ENCODE results near the gene HSD17B14. TPM values are rescaled to one million over a fixed set of nuclear protein-coding genes. Genes with fewer than 3 reads are reported as not detected.

Gene HSD17B14
- total and polyA plus RNA-seq, 9 of the 15 experiments (the other 6 are each of a cell fraction or from before 2014, with no cell fraction given): 0.16 TPM; not detected in 8

- TF ChIP-seq CHAMP1 (IDR thresholded peaks at IDR 0.05) (no peak), ATF3 (IDR thresholded peaks at IDR 0.05) (no peak), ATF3 (CRISPR knock-in tag; conservative IDR thresholded peaks at IDR 0.05) (no peak), USF2 (CRISPR knock-in tag; IDR thresholded peaks at IDR 0.05) (peak; percentile 61), ZNF79 (CRISPR knock-in tag; IDR thresholded peaks at IDR 0.05; ENCODE audit: low read depth) (no peak), ZNF583 (CRISPR knock-in tag; IDR thresholded peaks at IDR 0.05) (no peak), PKNOX1 (IDR thresholded peaks at IDR 0.05) (peak; percentile 77), ZNF316 (IDR thresholded peaks at IDR 0.05) (no peak), PCBP2 (IDR thresholded peaks at IDR 0.05; ENCODE audit: low read depth, low read length, poor library complexity, severe bottlenecking) (no peak), SMAD4 (CRISPR knock-in tag; conservative IDR thresholded peaks at IDR 0.05) (no peak), HDAC6 (IDR thresholded peaks at IDR 0.05; ENCODE audit: low read depth, low read length) (no peak), CEBPG (CRISPR knock-in tag; IDR thresholded peaks at IDR 0.05) (no peak), CEBPG (tag; conservative IDR thresholded peaks at IDR 0.05 in 1 of 2, IDR thresholded peaks at IDR 0.05 in 1 of 2) (no peak), BRF1 (IDR thresholded peaks at IDR 0.05; ENCODE audit: borderline replicate concordance, extremely low read depth, insufficient read length) (no peak), USF1 (CRISPR knock-in tag; IDR thresholded peaks at IDR 0.05) (no peak), CC2D1A (IDR thresholded peaks at IDR 0.05) (no peak), ARID4B (CRISPR knock-in tag; IDR thresholded peaks at IDR 0.05) (no peak)
Measured at GRCh38 chr19:48817585-48818124, 18.6 kb downstream of the HSD17B14 start (continued).

All from K562 (cell line).